Measurements from ENCODE around the gene GARIN5B. TPM values are rescaled to one million over a fixed set of nuclear protein-coding genes. Genes with fewer than 3 reads are reported as not detected.

GARIN5B gene
- total and polyA plus RNA-seq, 2 of the 8 experiments (the other 6 are each of a cell fraction or from before 2014, with no cell fraction given) = 0.03 TPM; not detected in 1

DNA sequence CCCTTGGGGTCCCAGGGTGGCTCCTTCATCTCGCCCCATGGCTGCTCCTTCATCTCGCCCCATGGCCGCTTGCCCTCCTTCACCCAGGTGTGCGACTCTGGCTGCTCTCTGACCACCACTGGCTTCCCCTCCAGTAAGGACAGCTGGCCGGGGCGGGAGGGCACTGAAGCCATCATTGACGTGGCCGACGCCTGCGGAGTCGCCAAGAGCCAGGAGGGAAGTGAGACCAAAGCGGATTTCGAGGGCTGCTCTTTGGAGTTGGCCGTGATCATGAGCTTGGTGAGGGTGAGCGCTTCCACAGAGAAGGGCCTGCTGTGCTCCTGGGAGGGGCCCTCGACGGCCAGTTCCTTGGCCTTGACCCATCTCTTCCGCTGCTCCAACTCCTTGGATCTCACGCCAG lies 4.6 kb downstream of the GARIN5B start (continued):
- TF ChIP-seq SUZ12 (IDR thresholded peaks at IDR 0.05; ENCODE audit: low read length) (no peak), JUND (IDR thresholded peaks at IDR 0.05; ENCODE audit: low read length) (no peak), ASH2L (IDR thresholded peaks at IDR 0.05; ENCODE audit: low read length) (no peak), SP2 (IDR thresholded peaks at IDR 0.05; ENCODE audit: low read length) (no peak)

All from H1 (cell line).